GM12892 (cell line): ENCODE data around the gene RAB39B.

Source experiments
- POLR2AphosphoS5 ChIP-seq: IDR thresholded peaks from 2 replicates; pipeline ENCODE4 v1.6.1; 2011; ENCODE audit warnings: low read depth, low read length, control low read depth
- TAF1 ChIP-seq: IDR thresholded peaks from 2 replicates; pipeline ENCODE4 v1.6.1; 2011; ENCODE audit warnings: low read depth, mild to moderate bottlenecking, control low read depth, low read length, borderline replicate concordance

DNA sequence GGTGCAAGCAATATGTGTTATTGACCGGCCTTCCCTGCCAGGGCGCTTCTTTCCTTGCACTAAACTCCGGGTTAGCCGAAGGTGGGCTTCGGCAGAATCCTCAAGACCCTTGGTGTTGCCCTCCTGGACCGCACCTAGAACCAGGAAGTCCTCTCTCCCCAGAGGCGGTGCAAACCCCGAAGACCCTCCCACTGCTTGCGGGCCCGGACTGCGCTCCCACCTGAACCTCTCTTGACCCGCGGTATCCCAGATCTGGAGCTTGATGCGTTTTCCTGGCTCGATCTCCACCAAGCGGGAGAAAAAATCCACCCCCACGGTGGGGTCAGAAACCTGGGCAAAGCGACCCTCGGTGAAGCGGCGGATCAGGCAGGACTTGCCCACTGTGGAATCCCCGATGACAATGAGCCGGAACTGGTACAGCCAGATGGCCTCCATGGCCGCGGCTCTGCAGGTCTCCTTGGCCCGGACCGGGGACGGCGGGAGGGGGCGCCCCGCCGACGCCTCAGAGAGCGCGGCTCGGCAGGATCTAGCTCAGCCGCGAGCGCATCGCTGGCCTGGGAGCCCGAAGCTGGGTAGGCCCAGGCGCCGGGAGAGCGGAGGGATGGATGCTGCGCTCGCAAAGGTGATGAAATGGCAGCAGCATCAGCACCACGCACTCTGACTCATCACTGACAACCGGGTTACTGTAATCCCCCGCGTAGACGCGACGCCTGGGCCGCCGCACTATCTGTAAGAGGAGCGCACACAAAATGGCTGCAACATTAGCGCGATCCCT lies at the start of gene RAB39B:
- TF ChIP-seq POLR2AphosphoS5: no peak
- TF ChIP-seq TAF1: no peak
